Tibial nerve (tissue), 4 donors: Measurements from ENCODE around the gene CLHC1. TPM values are rescaled to one million over a fixed set of nuclear protein-coding genes. Genes with fewer than 3 reads are reported as not detected.
"Not testable (repeated sequence)": the region's sequence is repeated elsewhere in the genome, so short reads cannot be mapped to it uniquely, and the experiment has no call there.

Experiments
- DNase-seq, 2 donors: peaks; one replicate each; pipeline ENCODE4 v3.0.0-alpha.2; 2019; ENCODE audit warnings: low spot score in 2 of 2
- H3K27ac ChIP-seq, 4 donors: fragments of 200-600 bp; sonication (generic) in 3 of 4; one replicate each; pipeline ENCODE4 v1.5.1; 2017 to 2019; ENCODE audit warnings: mild to moderate bottlenecking in 1 of 4
- H3K27me3 ChIP-seq, 2 donors: fragments of 200-600 bp; sonication (generic) in 1 of 2; one replicate each; pipeline versions ENCODE4 v1.5.1 to v1.6.0; 2017 to 2019
- H3K36me3 ChIP-seq, 3 donors: fragments of 200-600 bp; sonication (generic); one replicate each; pipeline ENCODE4 v1.5.1; 2018 to 2019
- H3K4me1 ChIP-seq, 4 donors: fragments of 200-600 bp; sonication (generic) in 3 of 4; one replicate each; pipeline ENCODE4 v1.5.1; 2017 to 2019
- H3K4me3 ChIP-seq, 4 donors: fragments of 200-600 bp; sonication (generic) in 3 of 4; one replicate each; pipeline ENCODE4 v1.5.1; 2017 to 2019; ENCODE audit warnings: mild to moderate bottlenecking in 1 of 4, moderate library complexity in 1 of 4
- H3K9me3 ChIP-seq, 4 donors: fragments of 200-600 bp; sonication (generic) in 3 of 4; one replicate each; pipeline ENCODE4 v1.5.1; 2017 to 2019
- CTCF ChIP-seq, 5 experiments: fragments of 200-600 bp in 3 of 5; fragments of 450-650 bp in 2 of 5; sonication (generic) in 3 of 5; IDR thresholded peaks; one replicate each; pipeline ENCODE4 v1.5.1; 2016 to 2019; ENCODE audit warnings: antibody characterized with exemption in 5 of 5, mild to moderate bottlenecking in 3 of 5, moderate library complexity in 2 of 5
- EP300 ChIP-seq, 2 donors: sonication (generic); formaldehyde crosslinking; IDR thresholded peaks; one replicate each; pipeline ENCODE4 v1.6.1; 2017; ENCODE audit warnings: antibody characterized with exemption in 2 of 2, mild to moderate bottlenecking in 1 of 2
- POLR2A ChIP-seq, 2 donors: fragments of 450-650 bp; IDR thresholded peaks; one replicate each; pipeline ENCODE4 v1.6.1; 2017; ENCODE audit warnings: antibody characterized with exemption in 2 of 2, mild to moderate bottlenecking in 2 of 2, moderate library complexity in 2 of 2
- WGBS, 2 donors: methylation state at CpG; one replicate each; pipeline ENCODE4 v1.1.5; 2018; 5-methylcytosine and 5-hydroxymethylcytosine counted together
- total RNA-seq, 4 donors: library from RNA; depleted of rRNA; stranded (reverse); fragments of >200 nt; gene quantifications; one replicate each; pipeline ENCODE4 v1.1.0, GENCODE V29; 2016

Gene CLHC1
- total RNA-seq, 4 donors from 2014 or later: 1.7 to 15.6 (median 9.9) TPM

- DNase-seq: no peak
- H3K36me3 ChIP-seq: peaks cover 0 to 37% (median 0%) of the 10 kb centered on the region in 3 donors
- 8 to 10% methylated on average over 13 of the region's 13 CpGs for WGBS, 2 donors
- peaks cover 0 to 34% (median 18%) of the 10 kb centered on the region in 4 donors for H3K4me1 ChIP-seq
- no peaks in the 10 kb centered on the region for H3K27me3 ChIP-seq
- peak overlapping the region; percentile 88 to 98 (median 92) for H3K27ac ChIP-seq
- TF ChIP-seq EP300 (IDR thresholded peaks at IDR 0.05) (no peak), POLR2A (IDR thresholded peaks at IDR 0.05) (no peak), CTCF (IDR thresholded peaks at IDR 0.05) (no peak)
- H3K9me3 ChIP-seq: no peaks in the 10 kb centered on the region
- H3K4me3 ChIP-seq: peak overlapping the region; percentile 84 to 99 (median 96)
Measured at GRCh38 chr2:55231546-55232083, 478 bp downstream of the CLHC1 start.

GRCh38 chr2:55230551-55230950, 1.5 kb downstream of the CLHC1 start:
- H3K27ac ChIP-seq: no peak overlapping the region

GRCh38 chr2:55229221-55229620, 2.9 kb downstream of the CLHC1 start:
- TF ChIP-seq POLR2A (IDR thresholded peaks at IDR 0.05): no peak
- TF ChIP-seq CTCF (IDR thresholded peaks at IDR 0.05): no peak
- no peak for TF ChIP-seq EP300 (IDR thresholded peaks at IDR 0.05)
- H3K27me3 ChIP-seq: no peaks in the 10 kb centered on the region
- no peak for DNase-seq
- peaks cover 0 to 19% (median 17%) of the 10 kb centered on the region in 4 donors for H3K4me1 ChIP-seq
- H3K27ac ChIP-seq: no peak overlapping the region
- H3K36me3 ChIP-seq: peaks cover 0 to 13% (median 0%) of the 10 kb centered on the region in 3 donors
- no peak overlapping the region for H3K4me3 ChIP-seq
- H3K9me3 ChIP-seq: no peaks in the 10 kb centered on the region
- WGBS, 2 donors: 84 to 87% methylated on average over 2 of the region's 2 CpGs

More at GRCh38 chr2:55230551-55230950, 1.5 kb downstream of the CLHC1 start:
- TF ChIP-seq CTCF (IDR thresholded peaks at IDR 0.05) (no peak), EP300 (IDR thresholded peaks at IDR 0.05) (no peak), POLR2A (IDR thresholded peaks at IDR 0.05) (no peak)
- DNase-seq: no peak
- peaks cover 0 to 32% (median 18%) of the 10 kb centered on the region in 4 donors for H3K4me1 ChIP-seq
- no peaks in the 10 kb centered on the region for H3K27me3 ChIP-seq
- no peaks in the 10 kb centered on the region for H3K9me3 ChIP-seq
- H3K36me3 ChIP-seq: peaks cover 0 to 27% (median 0%) of the 10 kb centered on the region in 3 donors
- WGBS, 2 donors: 96 to 98% methylated on average over 3 of the region's 3 CpGs
- no peak overlapping the region for H3K4me3 ChIP-seq

GRCh38 chr2:55228226-55228563, 3.9 kb downstream of the CLHC1 start:
- TF ChIP-seq POLR2A (IDR thresholded peaks at IDR 0.05) (no peak), EP300 (IDR thresholded peaks at IDR 0.05) (peak in 1 of 2 donors; percentile 19)
- H3K27ac ChIP-seq: peak overlapping the region in 1 of 4 donors; percentile 56

GRCh38 chr2:55227437-55228225, 4.5 kb downstream of the CLHC1 start:
- H3K27me3 ChIP-seq, H3K4me3 ChIP-seq, DNase-seq, H3K36me3 ChIP-seq, H3K9me3 ChIP-seq: not testable (repeated sequence)
- Histone ChIP-seq H3K4me1 (peaks cover 0 to 11% (median 9%) of the 10 kb centered on the region in 4 donors), H3K27ac (peak overlapping the region in 3 of 4 donors; percentile 22 to 56 (median 50))
- 80 to 83% methylated on average over 7 of the region's 7 CpGs for WGBS, 2 donors
- TF ChIP-seq CTCF (IDR thresholded peaks at IDR 0.05): peak in 1 of 5 experiments; percentile 9

More at GRCh38 chr2:55228226-55228563, 3.9 kb downstream of the CLHC1 start:
- no peaks in the 10 kb centered on the region for H3K9me3 ChIP-seq
- H3K4me1 ChIP-seq: peaks cover 0 to 11% (median 8%) of the 10 kb centered on the region in 4 donors
- no peak for DNase-seq
- no peak overlapping the region for H3K4me3 ChIP-seq
- no peaks in the 10 kb centered on the region for H3K27me3 ChIP-seq
- peaks cover 0 to 6% (median 0%) of the 10 kb centered on the region in 3 donors for H3K36me3 ChIP-seq
